Epithelial cell of esophagus (primary cell): ENCODE measurements around the gene FHIT.

Experiments used
- DNase-seq: peaks from one replicate; pipeline ENCODE4 v3.0.0; 2010; ENCODE audit warnings: low read depth
- H3K4me3 ChIP-seq: 2 replicates; pipeline ENCODE4 v1.5.1; 2011; ENCODE audit warnings: mild to moderate bottlenecking, low read length, control low read depth
- TF ChIP-seq, protein P1 (sequence below): IDR thresholded peaks from 2 replicates; pipeline ENCODE4 v1.5.1; 2011; ENCODE audit warnings: low read depth, mild to moderate bottlenecking, low read length, control low read depth, inconsistent platforms; ENCODE audit not compliant: insufficient read depth; ENCODE audit errors: missing control alignments

The FHIT gene

GRCh38 chr3:59876533-59877062 lies 1374.7 kb downstream of the FHIT start:
- no peak overlapping the region for H3K4me3 ChIP-seq
- TF ChIP-seq, protein P1, sequence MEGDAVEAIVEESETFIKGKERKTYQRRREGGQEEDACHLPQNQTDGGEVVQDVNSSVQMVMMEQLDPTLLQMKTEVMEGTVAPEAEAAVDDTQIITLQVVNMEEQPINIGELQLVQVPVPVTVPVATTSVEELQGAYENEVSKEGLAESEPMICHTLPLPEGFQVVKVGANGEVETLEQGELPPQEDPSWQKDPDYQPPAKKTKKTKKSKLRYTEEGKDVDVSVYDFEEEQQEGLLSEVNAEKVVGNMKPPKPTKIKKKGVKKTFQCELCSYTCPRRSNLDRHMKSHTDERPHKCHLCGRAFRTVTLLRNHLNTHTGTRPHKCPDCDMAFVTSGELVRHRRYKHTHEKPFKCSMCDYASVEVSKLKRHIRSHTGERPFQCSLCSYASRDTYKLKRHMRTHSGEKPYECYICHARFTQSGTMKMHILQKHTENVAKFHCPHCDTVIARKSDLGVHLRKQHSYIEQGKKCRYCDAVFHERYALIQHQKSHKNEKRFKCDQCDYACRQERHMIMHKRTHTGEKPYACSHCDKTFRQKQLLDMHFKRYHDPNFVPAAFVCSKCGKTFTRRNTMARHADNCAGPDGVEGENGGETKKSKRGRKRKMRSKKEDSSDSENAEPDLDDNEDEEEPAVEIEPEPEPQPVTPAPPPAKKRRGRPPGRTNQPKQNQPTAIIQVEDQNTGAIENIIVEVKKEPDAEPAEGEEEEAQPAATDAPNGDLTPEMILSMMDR: no peak
- no peak for DNase-seq

- TF ChIP-seq, protein P1: no peak
- DNase-seq: no peak
- H3K4me3 ChIP-seq: no peak overlapping the region
Observed at GRCh38 chr3:59873576-59874230, 1377.5 kb downstream of the FHIT start.

GRCh38 chr3:59872128-59872527 lies 1379.1 kb downstream of the FHIT start:
- DNase-seq: no peak
- TF ChIP-seq, protein P1: no peak
- H3K4me3 ChIP-seq: no peak overlapping the region

- no peak overlapping the region for H3K4me3 ChIP-seq
- TF ChIP-seq, protein P1: no peak
- no peak for DNase-seq
Observed at GRCh38 chr3:59867185-59868002, 1383.9 kb downstream of the FHIT start.

GRCh38 chr3:59866076-59866475 lies 1385.2 kb downstream of the FHIT start:
- peak; percentile 27 for DNase-seq
- TF ChIP-seq, protein P1: no peak
- H3K4me3 ChIP-seq: no peak overlapping the region

GRCh38 chr3:59865351-59865750 lies 1385.9 kb downstream of the FHIT start:
- TF ChIP-seq, protein P1: no peak
- no peak overlapping the region for H3K4me3 ChIP-seq
- DNase-seq: no peak

- H3K4me3 ChIP-seq: no peak overlapping the region
- TF ChIP-seq, protein P1: no peak
- peak; percentile 51 for DNase-seq
Observed at GRCh38 chr3:59862686-59863085, 1388.6 kb downstream of the FHIT start.
